K562 (cell line): ENCODE results near the gene DKC1. TPM values are rescaled to one million over a fixed set of nuclear protein-coding genes. Genes with fewer than 3 reads are reported as not detected.

Source experiments
- CHD7 ChIP-seq: fragments of 200-600 bp; sonication (generic); IDR thresholded peaks from one replicate; pipeline ENCODE4 v1.6.1; 2012; ENCODE audit warnings: mild to moderate bottlenecking, low read depth, low read length, inconsistent platforms
- ZMIZ1 ChIP-seq, 2 experiments: fragments of 150-350 bp in 1 of 2; IDR thresholded peaks; 2 replicates each; pipeline ENCODE4 v1.6.1; 2012 to 2016; ENCODE audit warnings: low read depth in 2 of 2, low read length in 2 of 2, mild to moderate bottlenecking in 1 of 2, moderate library complexity in 1 of 2
- ZNF408 ChIP-seq: fragments of 250-450 bp; sonication (Bioruptor Pico); IDR thresholded peaks from 2 replicates; pipeline ENCODE4 v1.4.0; 2020; ENCODE audit warnings: low read depth, mild to moderate bottlenecking, moderate library complexity
- ZNF512 ChIP-seq: IDR thresholded peaks from 2 replicates; pipeline ENCODE4 v1.6.1; 2016; ENCODE audit warnings: missing genetic modification characterization, missing compliant biosample characterization
- polyA plus RNA-seq, 8 experiments: library from polyadenylated mRNA; depleted of rRNA in 4 of 8; stranded (reverse) in 5 of 8; unstranded in 3 of 8; fragments of >200 nt; fragmentation: Nextera tagmentation in 2 of 8; fragmentation: Illumina TruSeq in 1 of 8; extraction: Ambion mirVana in 2 of 8; extraction: Trizol in 1 of 8; gene quantifications; 2 replicates each; pipeline versions ENCODE4 v1.2.1 to v1.2.3, GENCODE V29; 2011 to 2014; ENCODE audit warnings: inconsistent platforms in 1 of 8, missing spikeins in 1 of 8
- total RNA-seq, 7 experiments: library from RNA; depleted of rRNA in 6 of 7; stranded (reverse); fragments of >200 nt in 6 of 7; fragmentation: Illumina TruSeq in 2 of 7; extraction: Trizol in 2 of 7; gene quantifications; 2 replicates each; pipeline versions ENCODE4 v1.2.1 to v1.2.3, GENCODE V29; 2011 to 2021; ENCODE audit warnings: low replicate concordance in 1 of 7

The DKC1 gene
- total and polyA plus RNA-seq, 9 of the 15 experiments (the other 6 are each of a cell fraction or from before 2014, with no cell fraction given), result 205 to 313 (median 219) TPM

GRCh38 chrX:154750301-154751202, 12.1 kb upstream of the DKC1 start, which contains the start of gene GAB3 (continued):
- no peak for TF ChIP-seq ZMIZ1 (IDR thresholded peaks at IDR 0.05; ENCODE audit: low read depth in 2 of 2, low read length in 2 of 2)
- TF ChIP-seq CHD7, result no peak
- TF ChIP-seq ZNF512 (tag), result no peak
- TF ChIP-seq ZNF408, result no peak
